Measurements from ENCODE around the gene HEY2. TPM values are rescaled to one million over a fixed set of nuclear protein-coding genes. Genes with fewer than 3 reads are reported as not detected.

The HEY2 gene
- total and polyA plus RNA-seq, 5 donors from 2014 or later = 0.34 to 0.39 (median 0.38) TPM; not detected in 2

DNA sequence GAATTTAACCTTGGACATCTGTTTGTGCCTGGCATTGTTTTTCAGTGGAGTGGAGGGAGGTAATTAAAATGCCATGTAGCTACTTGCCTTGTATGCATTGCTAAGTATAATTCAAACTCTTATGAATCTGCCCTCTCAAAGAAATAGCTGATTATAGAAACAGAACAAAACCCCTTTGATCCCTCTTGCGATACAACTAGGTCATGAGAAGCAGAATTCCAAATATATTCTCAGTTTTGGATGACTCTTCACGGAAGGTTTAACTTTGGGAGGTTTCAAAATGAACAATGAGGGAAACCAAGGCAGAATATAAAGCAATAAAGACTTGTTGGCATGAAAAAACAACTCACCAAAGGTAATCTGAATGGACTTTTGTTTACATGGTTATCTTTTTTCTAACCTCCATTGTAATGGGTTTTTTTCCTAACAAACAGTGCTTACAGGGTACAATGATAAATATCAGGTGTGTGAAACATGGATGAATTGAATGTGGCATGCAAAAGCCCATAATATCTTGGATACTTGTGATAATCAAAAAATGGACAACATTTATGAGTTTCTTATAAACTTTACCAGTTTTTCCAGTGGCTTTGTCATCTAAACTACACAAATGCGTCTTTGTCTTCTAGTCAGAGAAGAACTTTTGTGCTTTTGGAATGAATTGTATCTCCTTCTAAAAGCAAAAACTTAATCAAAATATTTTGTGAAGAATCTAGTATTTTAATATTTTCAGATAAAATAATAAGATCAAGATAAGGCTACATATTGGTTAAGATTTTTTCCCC, 15.7 kb upstream of the HEY2 start:
- no peak for ATAC-seq (ENCODE audit: low read depth in 2 of 2)
- peaks cover 48% of the 10 kb centered on the region for H3K27me3 Mint-ChIP-seq
- no peaks in the 10 kb centered on the region for H3K4me1 Mint-ChIP-seq
- H3K4me3 ChIP-seq (ENCODE audit: low read depth, low read length) = no peak overlapping the region
- H3K27me3 ChIP-seq (ENCODE audit: control insufficient read depth, insufficient read depth, low read length) = peaks cover 25% of the 10 kb centered on the region
- H3K4me1 ChIP-seq (ENCODE audit: control insufficient read depth, insufficient read depth, low read length, poor library complexity, severe bottlenecking) = no peaks in the 10 kb centered on the region
- no peaks in the 10 kb centered on the region for H3K36me3 ChIP-seq (ENCODE audit: control insufficient read depth, insufficient read depth, low read length)
- no peaks in the 10 kb centered on the region for H3K9me3 ChIP-seq (ENCODE audit: control insufficient read depth in 2 of 2, low read length in 2 of 2)
- no peak overlapping the region for H3K27ac Mint-ChIP-seq
- no peak for DNase-seq
- H3K36me3 Mint-ChIP-seq = no peaks in the 10 kb centered on the region
- no peak overlapping the region for H3K4me3 Mint-ChIP-seq
- no peak overlapping the region for H3K27ac ChIP-seq (ENCODE audit: insufficient read depth, low read length, poor library complexity, severe bottlenecking)
- H3K9me3 Mint-ChIP-seq = peaks cover 0 to 3% (median 0%) of the 10 kb centered on the region in 7 donors

GRCh38 chr6:125738276-125738675, 11.2 kb upstream of the HEY2 start:
- Mint-ChIP-seq H3K9me3 (peaks cover 0 to under 1% (median 0%) of the 10 kb centered on the region in 7 donors), H3K27ac (no peak overlapping the region), H3K36me3 (no peaks in the 10 kb centered on the region), H3K4me3 (no peak overlapping the region), H3K4me1 (no peaks in the 10 kb centered on the region), H3K27me3 (peaks cover 62% of the 10 kb centered on the region)
- Histone ChIP-seq H3K27ac (ENCODE audit: insufficient read depth, low read length, poor library complexity, severe bottlenecking) (no peak overlapping the region), H3K9me3 (ENCODE audit: control insufficient read depth in 2 of 2, low read length in 2 of 2) (no peaks in the 10 kb centered on the region), H3K4me1 (ENCODE audit: control insufficient read depth, insufficient read depth, low read length, poor library complexity, severe bottlenecking) (no peaks in the 10 kb centered on the region), H3K27me3 (ENCODE audit: control insufficient read depth, insufficient read depth, low read length) (peaks cover 26% of the 10 kb centered on the region), H3K36me3 (ENCODE audit: control insufficient read depth, insufficient read depth, low read length) (no peaks in the 10 kb centered on the region), H3K4me3 (ENCODE audit: low read depth, low read length) (no peak overlapping the region)
- DNase-seq = no peak
- no peak for ATAC-seq (ENCODE audit: low read depth in 2 of 2)

DNA sequence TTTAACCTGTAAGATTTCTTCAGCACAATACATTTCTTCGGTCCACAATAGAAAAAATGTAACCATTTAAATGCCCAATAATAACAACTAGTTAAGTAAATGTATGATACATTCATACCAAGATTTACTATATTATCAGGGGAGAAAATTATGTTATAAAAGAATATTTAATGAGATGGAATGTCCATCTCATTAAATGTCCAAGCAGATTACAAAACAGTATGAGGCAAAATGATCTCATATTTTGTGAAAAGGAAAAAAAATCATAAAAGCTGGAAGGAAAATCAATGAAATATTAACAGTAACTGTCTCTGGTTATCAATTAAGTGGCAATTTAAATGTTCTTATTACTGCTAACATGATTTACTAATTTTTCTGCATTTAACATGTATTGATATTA, 10.1 kb upstream of the HEY2 start:
- DNase-seq (no peak), ATAC-seq (ENCODE audit: low read depth in 2 of 2) (no peak)
- no peak overlapping the region for H3K4me3 ChIP-seq (ENCODE audit: low read depth, low read length)
- no peak overlapping the region for H3K27ac ChIP-seq (ENCODE audit: insufficient read depth, low read length, poor library complexity, severe bottlenecking)
- no peaks in the 10 kb centered on the region for H3K36me3 ChIP-seq (ENCODE audit: control insufficient read depth, insufficient read depth, low read length)
- peaks cover 60% of the 10 kb centered on the region for H3K27me3 Mint-ChIP-seq
- no peak overlapping the region for H3K4me3 Mint-ChIP-seq
- H3K27me3 ChIP-seq (ENCODE audit: control insufficient read depth, insufficient read depth, low read length) = peaks cover 25% of the 10 kb centered on the region
- no peaks in the 10 kb centered on the region for H3K4me1 Mint-ChIP-seq
- no peak overlapping the region for H3K27ac Mint-ChIP-seq
- H3K9me3 Mint-ChIP-seq = no peaks in the 10 kb centered on the region
- H3K4me1 ChIP-seq (ENCODE audit: control insufficient read depth, insufficient read depth, low read length, poor library complexity, severe bottlenecking) = no peaks in the 10 kb centered on the region
- H3K36me3 Mint-ChIP-seq = no peaks in the 10 kb centered on the region
- H3K9me3 ChIP-seq (ENCODE audit: control insufficient read depth in 2 of 2, low read length in 2 of 2) = no peaks in the 10 kb centered on the region

DNA sequence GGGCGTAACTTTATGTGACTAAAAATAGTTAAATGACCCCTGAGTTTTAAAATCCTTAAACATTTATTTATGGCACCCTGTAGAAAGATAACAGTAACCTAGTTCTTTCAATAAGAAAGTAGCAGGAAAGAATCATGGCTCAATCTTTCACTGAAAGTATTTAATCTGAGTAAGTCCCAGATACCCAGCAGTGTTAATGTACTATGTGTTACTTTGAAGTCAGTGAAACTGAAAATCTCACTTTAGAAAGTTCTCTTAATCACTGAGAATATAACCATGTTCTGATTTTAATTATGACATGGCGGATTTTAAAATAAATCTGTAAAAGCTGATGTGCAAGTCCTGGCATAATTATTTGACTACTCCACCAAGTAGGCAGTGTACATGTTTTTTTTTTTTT, 8.1 kb upstream of the HEY2 start:
- DNase-seq (no peak), ATAC-seq (ENCODE audit: low read depth in 2 of 2) (no peak)
- Histone ChIP-seq H3K36me3 (ENCODE audit: control insufficient read depth, insufficient read depth, low read length) (no peaks in the 10 kb centered on the region), H3K4me3 (ENCODE audit: low read depth, low read length) (no peak overlapping the region), H3K9me3 (ENCODE audit: control insufficient read depth in 2 of 2, low read length in 2 of 2) (no peaks in the 10 kb centered on the region), H3K4me1 (ENCODE audit: control insufficient read depth, insufficient read depth, low read length, poor library complexity, severe bottlenecking) (peaks cover under 1% of the 10 kb centered on the region), H3K27ac (ENCODE audit: insufficient read depth, low read length, poor library complexity, severe bottlenecking) (no peak overlapping the region), H3K27me3 (ENCODE audit: control insufficient read depth, insufficient read depth, low read length) (peaks cover 30% of the 10 kb centered on the region)
- Mint-ChIP-seq H3K4me3 (no peak overlapping the region), H3K27ac (no peak overlapping the region), H3K27me3 (peaks cover 69% of the 10 kb centered on the region), H3K9me3 (no peaks in the 10 kb centered on the region), H3K4me1 (peaks cover 0 to 5% (median 4%) of the 10 kb centered on the region in 4 donors), H3K36me3 (no peaks in the 10 kb centered on the region)

GRCh38 chr6:125742024-125742423, 7.4 kb upstream of the HEY2 start:
- Mint-ChIP-seq H3K4me1 (peaks cover 5 to 11% (median 8%) of the 10 kb centered on the region in 4 donors), H3K36me3 (no peaks in the 10 kb centered on the region), H3K4me3 (no peak overlapping the region), H3K27ac (no peak overlapping the region), H3K27me3 (peaks cover 69% of the 10 kb centered on the region), H3K9me3 (no peaks in the 10 kb centered on the region)
- ATAC-seq (ENCODE audit: low read depth in 2 of 2) (no peak), DNase-seq (no peak)
- peaks cover 34% of the 10 kb centered on the region for H3K27me3 ChIP-seq (ENCODE audit: control insufficient read depth, insufficient read depth, low read length)
- no peak overlapping the region for H3K27ac ChIP-seq (ENCODE audit: insufficient read depth, low read length, poor library complexity, severe bottlenecking)
- no peaks in the 10 kb centered on the region for H3K36me3 ChIP-seq (ENCODE audit: control insufficient read depth, insufficient read depth, low read length)
- peaks cover 8% of the 10 kb centered on the region for H3K4me1 ChIP-seq (ENCODE audit: control insufficient read depth, insufficient read depth, low read length, poor library complexity, severe bottlenecking)
- no peaks in the 10 kb centered on the region for H3K9me3 ChIP-seq (ENCODE audit: control insufficient read depth in 2 of 2, low read length in 2 of 2)
- H3K4me3 ChIP-seq (ENCODE audit: low read depth, low read length) = no peak overlapping the region

- H3K36me3 ChIP-seq (ENCODE audit: control insufficient read depth, insufficient read depth, low read length) = no peaks in the 10 kb centered on the region
- H3K27me3 ChIP-seq (ENCODE audit: control insufficient read depth, insufficient read depth, low read length) = peaks cover 36% of the 10 kb centered on the region
- Mint-ChIP-seq H3K36me3 (no peaks in the 10 kb centered on the region), H3K9me3 (no peaks in the 10 kb centered on the region), H3K4me1 (peaks cover 5 to 15% (median 11%) of the 10 kb centered on the region in 4 donors), H3K27ac (no peak overlapping the region), H3K4me3 (no peak overlapping the region), H3K27me3 (peaks cover 74% of the 10 kb centered on the region)
- H3K4me3 ChIP-seq (ENCODE audit: low read depth, low read length) = no peak overlapping the region
- no peak overlapping the region for H3K27ac ChIP-seq (ENCODE audit: insufficient read depth, low read length, poor library complexity, severe bottlenecking)
- ATAC-seq (ENCODE audit: low read depth in 2 of 2) (no peak), DNase-seq (no peak)
- H3K9me3 ChIP-seq (ENCODE audit: control insufficient read depth in 2 of 2, low read length in 2 of 2) = no peaks in the 10 kb centered on the region
- peaks cover 13% of the 10 kb centered on the region for H3K4me1 ChIP-seq (ENCODE audit: control insufficient read depth, insufficient read depth, low read length, poor library complexity, severe bottlenecking)
These were observed 6.8 kb upstream of the HEY2 start for GRCh38 chr6:125742464-125743120.

GRCh38 chr6:125743604-125744003, 5.8 kb upstream of the HEY2 start:
- ATAC-seq (ENCODE audit: low read depth in 2 of 2) (no peak), DNase-seq (no peak)
- Histone ChIP-seq H3K9me3 (ENCODE audit: control insufficient read depth in 2 of 2, low read length in 2 of 2) (no peaks in the 10 kb centered on the region), H3K27me3 (ENCODE audit: control insufficient read depth, insufficient read depth, low read length) (peaks cover 39% of the 10 kb centered on the region), H3K27ac (ENCODE audit: insufficient read depth, low read length, poor library complexity, severe bottlenecking) (no peak overlapping the region), H3K4me3 (ENCODE audit: low read depth, low read length) (no peak overlapping the region), H3K36me3 (ENCODE audit: control insufficient read depth, insufficient read depth, low read length) (no peaks in the 10 kb centered on the region), H3K4me1 (ENCODE audit: control insufficient read depth, insufficient read depth, low read length, poor library complexity, severe bottlenecking) (peaks cover 24% of the 10 kb centered on the region)
- H3K4me1 Mint-ChIP-seq = peaks cover 6 to 22% (median 14%) of the 10 kb centered on the region in 4 donors
- H3K4me3 Mint-ChIP-seq = no peak overlapping the region
- H3K9me3 Mint-ChIP-seq = no peaks in the 10 kb centered on the region
- H3K27me3 Mint-ChIP-seq = peaks cover 82% of the 10 kb centered on the region
- no peak overlapping the region for H3K27ac Mint-ChIP-seq
- no peaks in the 10 kb centered on the region for H3K36me3 Mint-ChIP-seq

Data from CD4-positive, CD25-positive, alpha-beta regulatory T cell (primary cell).